Stromal cell of bone marrow (primary cell): ENCODE measurements around the gene MAP10.

ENCODE experiments used
- DNase-seq: peaks from one replicate; pipeline ENCODE4 v3.0.0-alpha.2; 2012; ENCODE audit warnings: low read depth

MAP10 gene

DNA sequence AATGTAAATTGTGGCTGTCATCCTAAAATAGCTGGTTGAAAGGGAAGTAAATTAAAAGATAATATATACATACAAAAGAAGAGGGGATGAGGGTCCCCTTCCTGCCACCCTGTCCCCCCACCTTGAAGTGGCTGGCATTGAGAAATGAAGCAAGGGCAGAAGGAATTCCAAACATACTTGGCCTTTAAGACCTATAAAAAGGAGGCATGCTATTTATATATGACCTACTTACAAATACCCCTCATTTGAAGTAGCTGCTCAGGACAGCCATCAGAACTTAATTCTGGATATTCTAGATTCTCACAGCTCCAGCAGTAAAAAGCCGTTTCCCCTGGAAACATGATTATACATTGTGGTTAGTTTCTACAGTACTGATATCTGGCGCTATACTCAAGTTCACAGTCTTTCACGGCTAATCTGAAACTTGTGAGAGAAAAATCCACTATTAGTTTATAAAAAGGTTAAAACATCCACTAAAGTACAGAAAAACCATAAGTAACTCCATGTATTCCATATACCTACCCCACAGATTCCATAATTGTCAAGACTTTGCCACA, 9.6 kb upstream of the MAP10 start:
- no peak for DNase-seq

DNA sequence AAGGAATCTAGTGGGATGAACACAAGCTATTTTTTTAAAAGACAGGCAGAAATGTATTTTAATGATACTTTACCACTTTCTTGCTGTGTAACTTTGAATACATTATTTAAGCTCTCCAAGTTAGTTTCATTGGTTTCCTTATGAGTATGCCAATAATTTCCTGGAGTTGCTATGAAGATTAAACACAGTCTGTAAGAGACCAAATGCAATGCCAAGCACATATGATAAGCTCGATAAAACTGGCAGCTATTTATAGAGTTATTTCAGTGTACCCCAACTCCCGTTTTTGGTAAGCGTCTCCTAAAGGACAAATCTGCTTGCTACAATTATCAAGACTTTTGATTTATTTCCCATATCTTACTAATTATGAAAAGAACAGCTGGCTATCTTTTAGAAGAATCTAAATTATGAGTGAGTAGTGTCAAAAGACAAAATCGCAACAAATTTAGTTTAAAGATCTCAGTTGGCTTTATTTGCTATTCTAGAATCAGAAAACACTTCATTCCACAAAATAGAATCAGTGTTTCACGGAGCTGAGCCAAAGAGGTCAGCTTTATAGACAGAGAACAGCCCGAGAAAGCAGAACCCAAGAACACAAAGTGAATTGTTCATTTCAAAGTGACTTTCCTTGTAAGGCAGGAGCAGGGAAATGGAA, 7.2 kb upstream of the MAP10 start:
- DNase-seq, result no peak

DNA sequence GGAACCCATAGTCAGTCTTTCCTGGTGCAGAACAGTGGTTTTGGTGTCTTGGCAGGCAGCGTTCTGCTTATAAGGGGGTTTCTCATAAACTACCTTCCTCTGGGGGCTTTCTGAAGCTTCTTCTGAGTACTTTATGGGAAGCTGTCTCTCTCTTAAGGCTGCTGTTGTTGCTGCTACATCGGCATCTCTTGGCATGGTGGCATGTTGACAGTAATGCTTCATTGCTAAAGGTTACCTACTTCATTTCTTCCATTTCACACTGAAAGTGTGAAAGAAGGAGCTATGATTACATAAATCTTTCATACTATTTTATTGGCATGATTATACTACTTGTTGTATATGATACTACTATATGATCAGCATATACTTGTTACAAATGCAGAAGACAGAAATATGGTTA, 6.3 kb upstream of the MAP10 start:
- DNase-seq, result no peak

DNA sequence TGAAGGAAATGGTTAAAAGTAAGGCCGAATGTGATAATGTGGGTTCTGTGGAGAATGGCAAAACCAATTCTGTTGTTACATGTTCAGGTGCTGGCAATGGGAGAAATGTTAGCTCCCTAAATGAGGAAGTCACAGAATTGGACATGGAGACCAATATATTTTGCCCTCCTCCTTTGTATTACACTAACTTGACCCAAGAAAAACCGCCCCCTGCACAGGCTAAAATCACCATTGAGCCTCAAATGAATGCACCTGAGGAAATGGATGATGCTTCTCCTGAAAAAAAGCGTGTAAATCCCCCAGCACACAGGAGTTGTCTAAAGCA, 932 bp downstream of the MAP10 start:
- DNase-seq, result no peak

DNA sequence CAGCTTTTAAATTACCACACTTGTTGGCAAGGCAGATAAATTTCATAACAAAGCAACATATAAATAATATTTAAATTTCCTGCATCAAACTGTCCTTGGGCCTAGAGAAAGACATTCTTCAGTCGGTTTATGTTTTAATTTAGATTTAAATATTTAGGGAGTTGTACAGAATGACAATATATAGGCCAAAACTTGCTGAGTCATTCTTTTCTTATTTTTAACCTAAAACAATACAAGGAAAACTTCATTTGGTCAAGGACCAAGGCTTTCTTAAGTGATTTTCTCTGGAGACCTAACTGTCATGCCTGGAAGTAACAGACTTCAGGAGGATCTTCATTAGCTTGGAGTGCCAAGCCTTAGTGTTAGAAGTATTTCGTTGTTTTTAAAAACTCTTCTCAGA, 5.6 kb downstream of the MAP10 start:
- no peak for DNase-seq

DNA sequence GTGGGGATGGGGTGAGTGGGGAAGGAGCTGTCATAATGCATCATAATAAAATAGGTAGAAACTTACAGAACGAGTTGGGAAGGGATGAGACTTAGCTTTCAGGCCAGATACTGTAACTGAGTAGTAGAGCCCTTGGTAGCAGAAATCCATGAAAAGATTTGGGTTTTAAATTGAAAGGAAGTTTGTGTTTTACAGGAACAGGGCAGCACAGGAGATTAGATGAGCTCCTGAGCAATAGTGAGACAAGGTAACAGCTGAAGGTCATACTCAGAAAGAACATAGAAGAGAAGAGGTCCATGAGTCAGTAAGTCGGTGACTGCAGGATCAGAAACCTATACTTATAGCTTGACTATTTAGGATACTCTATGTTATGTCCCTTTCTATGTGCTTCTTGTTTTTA, 7.3 kb downstream of the MAP10 start:
- DNase-seq, result no peak

DNA sequence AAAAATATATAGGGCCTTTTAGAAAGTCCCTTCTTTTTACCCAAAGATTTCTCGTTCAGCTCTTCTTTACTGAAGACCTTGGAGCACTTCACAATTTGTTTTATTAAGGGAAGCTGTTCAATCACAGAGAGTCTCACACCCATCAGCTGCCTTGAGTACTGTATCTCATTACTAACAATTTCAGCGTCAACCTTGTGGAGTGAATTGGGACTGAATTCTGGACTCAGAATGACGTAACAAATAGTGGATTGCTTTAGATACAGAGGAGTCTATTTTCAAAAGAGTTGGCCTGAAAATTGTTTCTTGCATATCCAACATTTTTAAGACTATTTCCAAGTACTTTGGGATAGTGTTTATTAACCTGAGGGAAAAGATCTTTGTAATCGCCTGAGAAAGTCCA, 7.9 kb downstream of the MAP10 start:
- no peak for DNase-seq

DNA sequence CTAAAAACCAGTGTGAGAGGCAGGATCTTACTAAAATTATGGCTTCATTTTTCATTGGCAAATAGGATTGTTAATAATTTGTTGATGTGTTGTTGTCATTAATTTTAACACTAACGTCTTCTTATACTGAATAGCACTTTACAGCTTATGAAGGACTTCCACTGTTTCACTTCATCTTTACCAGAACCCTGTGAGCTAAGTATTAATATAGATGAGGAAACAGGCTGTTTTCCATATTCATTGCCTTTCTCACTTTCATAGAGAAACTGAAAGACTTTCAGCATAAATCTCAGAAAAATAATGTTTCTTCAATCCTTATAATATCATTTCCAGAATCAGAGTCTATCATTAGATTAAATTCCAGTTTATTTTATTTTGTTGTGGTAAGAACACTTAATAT, 8.5 kb downstream of the MAP10 start:
- DNase-seq, result no peak

DNA sequence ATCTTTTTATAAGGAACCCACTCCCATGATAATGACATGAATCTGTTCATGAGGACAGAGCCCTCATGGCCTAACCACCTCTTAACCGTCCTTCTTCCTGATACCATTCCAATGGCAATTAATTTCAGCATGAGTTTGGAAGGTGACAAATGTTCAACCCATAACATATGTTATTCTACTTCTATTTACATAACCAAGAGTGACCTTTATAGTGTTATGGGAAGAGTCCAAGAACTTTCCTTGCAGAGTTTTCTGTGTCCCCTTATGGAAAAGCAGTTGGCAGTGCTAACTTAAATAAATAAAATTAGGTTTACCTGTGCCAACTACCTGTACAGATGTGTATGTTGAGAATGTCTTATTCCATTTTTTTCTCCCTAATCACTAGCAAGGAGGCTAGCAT, 11.1 kb downstream of the MAP10 start:
- DNase-seq, result no peak

DNA sequence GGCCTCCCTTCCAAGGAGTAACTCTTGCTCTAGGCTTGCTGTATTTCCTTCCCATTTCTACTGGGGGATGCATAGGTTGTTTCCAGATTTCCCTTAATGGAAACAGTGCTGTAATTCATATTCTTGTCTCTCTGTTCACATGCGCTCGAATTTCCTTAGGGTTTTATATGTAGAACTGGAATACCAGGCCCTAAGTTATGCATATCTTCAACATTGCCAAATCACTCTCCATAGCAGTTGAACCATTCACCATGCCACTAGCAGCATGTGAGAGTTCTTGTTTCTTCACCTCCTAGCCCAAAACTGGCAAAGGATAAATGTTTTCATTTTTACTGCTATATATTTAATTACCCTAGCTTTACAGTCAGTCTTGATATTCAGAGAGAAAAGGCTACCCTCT, 12.8 kb downstream of the MAP10 start:
- no peak for DNase-seq

DNA sequence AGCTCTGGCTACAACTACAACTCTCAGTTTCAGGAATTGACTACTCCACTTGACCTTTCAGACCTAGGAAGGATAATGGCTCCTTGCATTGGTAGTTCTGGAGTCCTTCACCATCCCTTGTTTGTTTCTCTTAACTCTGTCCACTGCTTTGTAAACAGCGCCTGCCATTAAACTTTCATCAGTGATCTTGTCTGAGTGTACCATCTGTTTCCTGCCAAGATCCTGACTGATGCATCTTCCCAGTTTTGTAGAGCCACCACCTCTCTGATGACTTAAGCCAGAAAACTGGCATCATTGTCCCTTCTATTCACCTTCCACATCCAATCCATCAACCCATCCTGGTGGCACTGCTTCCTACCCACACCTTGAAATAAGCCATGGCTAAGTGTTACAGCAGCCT, 15.2 kb downstream of the MAP10 start:
- no peak for DNase-seq

DNA sequence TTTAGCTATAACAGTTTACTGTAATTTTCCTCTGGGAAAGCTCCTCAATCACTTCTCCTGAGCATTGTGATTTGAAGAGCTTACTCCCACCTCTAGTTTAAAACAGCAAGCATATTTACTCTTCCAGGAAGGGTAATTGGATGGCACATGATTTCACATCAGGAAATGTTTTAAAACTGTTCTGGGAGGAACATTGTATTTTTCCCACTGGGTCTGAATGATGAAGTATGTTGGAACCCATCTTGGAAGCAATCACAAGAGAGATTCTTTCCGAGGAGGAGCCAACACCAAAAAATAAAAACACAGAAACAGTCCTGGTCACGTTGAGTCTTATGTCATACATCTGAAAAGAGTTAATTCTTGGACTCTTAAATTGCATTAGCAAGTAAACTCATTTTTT, 17.3 kb downstream of the MAP10 start:
- no peak for DNase-seq

DNA sequence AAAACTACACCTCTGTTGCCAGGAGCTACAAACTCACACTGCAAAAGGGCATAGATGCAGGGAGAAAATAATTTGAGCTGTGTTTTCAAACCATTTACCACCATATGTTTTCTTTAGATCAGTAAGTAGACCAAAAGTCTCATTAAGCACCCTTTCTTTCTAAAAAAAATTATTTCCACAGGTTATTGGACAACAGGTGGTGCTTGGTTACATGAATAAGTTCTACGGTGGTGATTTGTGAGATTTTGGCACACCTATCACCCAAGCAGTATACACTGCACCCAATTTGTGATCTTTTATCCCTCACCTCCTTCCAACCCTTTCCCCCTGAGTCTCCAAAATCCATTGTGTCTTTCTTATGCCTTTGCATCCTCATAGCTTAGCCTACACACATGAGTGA, 21.1 kb downstream of the MAP10 start:
- DNase-seq, result no peak

DNA sequence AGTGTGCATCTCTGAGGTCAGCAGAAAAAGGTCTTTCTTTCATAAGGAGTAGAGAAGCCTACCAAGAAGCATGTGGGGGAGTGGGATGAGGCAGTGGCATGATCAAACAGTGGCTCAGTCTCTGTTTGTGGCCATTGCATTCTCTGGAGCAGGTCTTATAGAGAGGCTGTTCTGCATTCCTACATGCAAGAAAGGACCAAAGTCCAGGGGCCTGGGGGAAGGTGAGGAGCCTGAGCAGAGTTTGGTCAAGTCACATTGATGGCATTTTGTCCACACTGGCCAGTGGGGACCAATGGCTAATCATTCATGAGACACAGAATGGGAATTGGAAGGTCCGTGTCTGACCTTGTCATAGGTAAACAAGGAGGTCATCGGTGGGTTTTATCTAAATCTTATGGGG, 25.4 kb downstream of the MAP10 start:
- DNase-seq, result no peak

DNA sequence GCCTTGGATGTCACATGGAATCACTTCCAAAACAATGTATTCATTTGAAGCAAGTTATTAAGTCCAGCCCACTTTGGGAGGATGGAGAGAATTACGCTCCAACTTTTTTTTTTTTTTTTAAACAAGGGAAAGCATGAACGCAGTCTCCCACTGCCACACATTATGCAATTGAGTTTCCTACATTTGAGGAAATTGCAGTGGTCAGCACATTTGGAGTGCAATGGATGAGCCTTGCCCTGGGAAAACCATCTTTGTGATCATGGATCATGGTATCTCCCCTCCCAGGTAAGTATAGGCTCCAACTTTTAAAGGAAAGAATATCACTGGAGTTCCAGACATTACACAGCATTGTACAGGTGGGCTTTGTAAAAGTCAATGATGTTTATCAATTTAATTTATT, 26.7 kb downstream of the MAP10 start:
- DNase-seq, result no peak

DNA sequence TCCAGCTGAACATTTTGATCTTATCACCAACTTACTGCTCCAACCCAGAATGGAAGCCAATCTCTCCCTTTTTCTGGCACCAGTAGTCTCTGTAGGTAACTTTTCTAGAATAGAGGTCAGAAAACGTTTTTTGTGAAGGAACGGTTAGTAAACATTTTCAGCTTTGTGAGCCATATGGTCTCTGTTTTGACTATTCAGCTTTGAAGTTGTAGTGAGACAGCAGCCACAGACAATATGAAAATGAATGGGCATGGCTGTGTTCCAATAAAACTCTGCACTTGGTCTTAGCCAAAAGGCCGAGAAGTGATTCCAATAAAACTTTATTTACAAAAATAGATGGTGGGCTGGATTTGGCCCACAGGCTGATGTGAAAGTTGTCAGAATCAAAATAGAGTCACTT, 28.9 kb downstream of the MAP10 start:
- DNase-seq, result no peak

DNA sequence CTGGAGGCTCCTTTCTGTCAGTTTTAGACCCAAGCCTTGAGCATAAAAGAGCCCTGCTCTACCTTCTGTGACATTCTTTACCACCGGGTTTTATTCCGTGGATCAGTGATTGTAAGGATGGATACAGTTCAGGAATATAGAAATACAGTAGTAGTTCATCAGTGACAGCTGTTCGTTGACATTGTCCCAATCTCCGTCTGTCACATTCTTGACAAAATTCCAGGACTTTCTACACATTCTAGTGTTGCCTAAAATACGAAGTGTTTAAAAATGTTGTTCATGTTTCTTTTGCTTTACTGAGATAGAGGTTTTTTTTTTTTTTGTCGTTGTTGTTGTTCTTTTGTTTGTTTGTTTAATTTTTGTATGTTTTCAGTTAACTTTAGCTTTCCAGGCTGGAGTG, 29.9 kb downstream of the MAP10 start:
- DNase-seq, result no peak

DNA sequence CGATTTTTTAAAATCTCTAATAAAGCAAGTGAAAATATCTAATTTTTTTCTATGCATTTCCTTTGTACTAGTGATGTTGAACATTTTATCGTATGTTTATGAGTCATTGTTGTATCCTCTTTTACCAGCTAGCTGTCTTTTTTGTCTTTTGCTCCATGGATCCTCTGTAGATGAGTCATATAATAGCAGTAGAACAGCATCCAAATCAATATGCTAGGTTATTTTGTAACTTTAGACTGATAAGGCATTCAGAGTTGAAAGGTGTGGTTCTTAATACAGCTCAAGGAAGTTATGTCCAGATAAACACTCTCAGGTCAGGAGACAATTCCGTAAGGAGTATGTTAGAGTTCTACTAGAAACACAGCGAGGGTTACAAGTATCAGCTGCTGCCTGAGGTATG, 31.9 kb downstream of the MAP10 start:
- no peak for DNase-seq

DNA sequence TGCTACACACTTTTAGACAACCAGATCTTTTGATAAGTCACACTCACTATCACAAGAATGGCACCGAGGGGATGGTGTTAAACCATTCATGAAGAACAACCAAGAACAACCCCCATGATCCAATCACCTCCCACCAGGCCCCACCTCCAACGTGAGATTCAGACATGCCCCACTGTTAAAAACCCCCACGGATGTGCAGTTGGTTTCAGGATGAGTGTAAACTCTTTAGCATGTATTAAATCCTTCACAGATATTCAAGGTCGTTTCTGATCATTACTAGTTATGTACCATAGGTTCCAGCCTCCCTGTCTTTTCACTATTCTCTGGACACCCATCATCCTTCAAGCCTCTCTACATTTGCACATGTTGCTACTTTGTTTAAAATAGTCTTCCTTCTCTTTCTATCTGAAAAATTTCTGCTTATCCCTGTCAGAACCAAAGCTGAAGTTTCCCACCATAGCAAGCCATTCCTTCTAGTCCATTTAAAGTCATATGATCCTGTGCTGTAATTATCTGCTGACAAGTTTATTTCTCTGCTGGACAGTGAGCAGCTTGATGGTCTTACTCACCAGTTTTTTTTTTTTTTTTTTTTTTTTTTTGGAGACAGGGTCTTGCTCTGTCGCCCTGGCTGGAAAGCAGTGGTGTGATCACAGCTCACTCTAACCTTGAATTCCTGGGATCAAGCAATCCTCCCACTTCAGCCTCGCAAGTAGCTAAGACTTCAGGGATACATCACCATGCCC, 36.8 kb downstream of the MAP10 start:
- no peak for DNase-seq

DNA sequence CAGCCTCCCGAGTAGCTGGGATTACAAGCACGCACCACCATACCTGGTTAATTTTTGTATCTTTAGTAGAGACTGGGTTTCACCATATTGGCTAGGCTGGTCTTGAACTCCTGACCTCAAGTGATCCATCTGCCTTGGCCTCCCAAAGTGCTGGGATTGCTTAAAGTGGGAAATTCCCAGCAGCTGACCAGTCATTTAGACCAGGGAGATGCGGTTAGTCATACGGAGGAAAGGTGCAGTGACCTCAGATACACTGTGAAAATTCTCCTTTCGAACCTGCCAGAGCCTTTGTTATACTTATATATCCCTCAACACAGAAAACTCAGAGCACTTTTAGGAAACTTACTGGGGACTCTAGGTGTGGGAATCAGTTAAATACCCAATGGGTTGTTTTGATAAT, 39.6 kb downstream of the MAP10 start:
- no peak for DNase-seq

DNA sequence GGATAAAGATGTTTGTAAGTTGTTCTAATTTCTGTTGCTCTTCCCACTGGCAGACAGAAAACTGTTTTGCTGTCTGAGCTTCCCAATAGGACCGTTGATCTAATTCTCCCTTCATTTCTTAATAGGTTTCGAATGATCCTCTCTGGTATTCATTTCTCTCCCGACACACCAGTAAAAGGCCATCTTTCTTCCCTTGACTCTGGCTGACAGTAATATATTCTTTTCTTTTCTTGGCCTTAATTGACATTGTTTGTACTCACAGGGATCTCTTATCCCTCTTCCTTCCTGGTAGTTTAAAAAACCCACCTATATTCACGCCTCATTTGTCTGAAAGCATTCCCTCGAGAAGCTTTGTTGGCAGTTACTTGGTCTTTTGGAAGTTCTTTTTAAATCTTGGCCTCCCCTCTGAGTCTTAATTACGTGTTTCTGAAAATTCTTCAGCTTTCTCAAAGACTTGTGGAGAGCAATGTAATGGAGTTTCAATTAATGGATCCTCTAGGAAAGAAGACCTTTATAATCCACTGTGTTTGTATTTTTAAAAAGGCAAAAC, 40.3 kb downstream of the MAP10 start:
- no peak for DNase-seq

DNA sequence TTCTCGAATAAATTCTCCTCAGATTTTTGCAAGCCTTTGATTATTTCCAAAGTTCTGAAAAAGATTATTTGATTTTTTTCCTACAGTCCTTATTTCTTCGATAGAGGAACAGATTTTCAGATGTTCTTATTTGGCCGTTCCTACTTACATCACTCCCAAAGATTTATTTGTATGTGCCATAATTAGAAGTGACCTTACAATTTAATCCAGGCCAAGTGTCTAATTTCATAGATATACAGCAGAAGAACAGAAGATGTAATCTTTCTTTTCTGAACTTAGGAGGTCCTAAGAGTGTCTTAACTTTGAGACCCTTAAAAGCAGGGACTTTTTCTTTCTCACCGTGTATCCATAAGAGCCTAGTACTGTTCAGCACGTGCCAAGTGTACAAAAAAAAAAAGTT, 46.3 kb downstream of the MAP10 start:
- DNase-seq, result no peak

DNA sequence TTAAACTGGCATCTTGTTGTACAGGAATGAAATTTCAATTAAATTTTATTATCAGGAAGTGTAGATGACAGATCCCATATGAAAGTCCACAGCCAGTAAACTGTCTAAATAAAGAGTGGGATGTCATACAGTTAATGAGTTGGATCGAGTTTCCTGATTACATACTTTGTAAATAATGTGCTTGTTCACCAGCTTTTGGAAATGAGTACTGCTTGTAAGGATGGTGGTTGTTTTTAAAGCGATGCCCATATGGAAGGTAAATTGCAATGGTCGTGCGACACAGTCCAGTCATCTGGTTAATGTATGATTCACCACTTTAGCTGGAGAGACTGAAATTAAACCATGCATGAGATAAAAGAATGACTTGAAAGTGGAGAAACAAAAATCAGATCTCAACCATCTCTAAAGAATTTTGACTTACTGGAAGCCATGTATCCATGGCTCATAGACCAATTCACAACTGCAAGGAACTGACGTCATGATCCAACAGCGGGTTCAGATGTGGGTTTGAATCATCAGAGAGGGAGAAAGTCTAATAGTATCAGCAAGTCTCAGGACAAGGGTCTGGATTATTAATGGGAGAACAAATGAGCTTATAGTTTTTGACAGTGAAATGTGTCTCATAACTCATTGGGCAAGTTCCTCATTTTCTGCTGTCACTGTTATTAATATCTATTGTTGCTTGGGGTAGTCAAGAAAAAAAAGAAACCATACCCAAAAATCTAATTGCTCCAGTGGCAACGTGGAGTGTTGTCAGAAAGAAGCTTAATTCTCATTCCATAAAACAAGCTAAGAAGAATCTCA, 49.0 kb downstream of the MAP10 start:
- peak; percentile 21 for DNase-seq
